Stomach (tissue), 9 donors: ENCODE data around the gene OPN1SW. TPM values are rescaled to one million over a fixed set of nuclear protein-coding genes. Genes with fewer than 3 reads are reported as not detected.

Experiments
- DNase-seq, 2 donors: peaks; one replicate each; pipeline versions ENCODE4 v3.0.0 to v3.0.0-alpha.2; 2013 to 2019
- H3K27ac ChIP-seq, 5 donors: fragments of 200-600 bp in 4 of 5; sonication (generic) in 4 of 5; one replicate each; pipeline ENCODE4 v1.5.1; 2013 to 2019; ENCODE audit warnings: mild to moderate bottlenecking in 1 of 5, moderate library complexity in 1 of 5
- H3K27me3 ChIP-seq, 3 donors: fragments of 200-600 bp; sonication (generic); one replicate each; pipeline ENCODE4 v1.5.1; 2017 to 2019; ENCODE audit warnings: mixed run types in 1 of 3
- H3K36me3 ChIP-seq, 4 donors: fragments of 200-600 bp; sonication (generic); 1 replicate in 3 of 4; 2 replicates in 1 of 4; pipeline ENCODE4 v1.5.1; 2016 to 2019
- H3K4me1 ChIP-seq, 4 donors: fragments of 200-600 bp; sonication (generic); one replicate each; pipeline ENCODE4 v1.5.1; 2016 to 2019
- H3K4me3 ChIP-seq, 4 donors: fragments of 200-600 bp; sonication (generic) in 3 of 4; one replicate each; pipeline ENCODE4 v1.5.1; 2016 to 2019; ENCODE audit warnings: mild to moderate bottlenecking in 1 of 4
- H3K9me3 ChIP-seq, 4 donors: fragments of 200-600 bp; sonication (generic); one replicate each; pipeline ENCODE4 v1.5.1; 2016 to 2019
- EP300 ChIP-seq: sonication (generic); formaldehyde crosslinking; IDR thresholded peaks from one replicate; pipeline ENCODE4 v1.6.1; 2017; ENCODE audit warnings: antibody characterized with exemption
- POLR2A ChIP-seq, 4 donors: fragments of 450-650 bp; IDR thresholded peaks; one replicate each; pipeline ENCODE4 v1.6.1; 2016; ENCODE audit warnings: antibody characterized with exemption in 4 of 4, control low read depth in 2 of 4, mild to moderate bottlenecking in 1 of 4, moderate library complexity in 1 of 4
- POLR2AphosphoS5 ChIP-seq, 3 donors: sonication (generic); formaldehyde crosslinking; IDR thresholded peaks; one replicate each; pipeline ENCODE4 v1.6.1; 2016; ENCODE audit warnings: antibody characterized with exemption in 3 of 3
- WGBS, 5 donors: extraction: QIAGEN DNeasy Blood & Tissue Kit in 3 of 5; methylation state at CpG; one replicate each; pipeline versions ENCODE4 v1.1.5 to v1.1.7; 2013 to 2018; 5-methylcytosine and 5-hydroxymethylcytosine counted together
- intact Hi-C: fragments of 100-400 bp; cut with DNase I; formaldehyde crosslinking; loops from one replicate; pipeline ENCODE4 v1.15.1; 2023; ENCODE audit warnings: low total_unique reads
- polyA plus RNA-seq, 3 donors: library from polyadenylated mRNA; stranded (reverse); fragments of 200-250 nt; gene quantifications; one replicate each; pipeline ENCODE4 v1.2.3, GENCODE V29; 2013
- total RNA-seq, 5 donors: library from RNA; depleted of rRNA; stranded (reverse); fragments of >200 nt; gene quantifications; one replicate each; pipeline versions ENCODE4 v1.1.0 to v1.2.3, GENCODE V29; 2014 to 2016
- TF ChIP-seq, protein P1 (sequence below), 7 experiments: fragments of 450-650 bp in 4 of 7; fragments of 200-600 bp in 3 of 7; sonication (generic) in 3 of 7; IDR thresholded peaks; one replicate each; pipeline ENCODE4 v1.5.1; 2016 to 2019; ENCODE audit warnings: antibody characterized with exemption in 7 of 7, control low read depth in 2 of 7, mild to moderate bottlenecking in 1 of 7
- donor health status: healthy with polysubstance abuse.
- donor health status: Bipolar disorder and iron deficiency.
- donor health status: healthy.

OPN1SW gene
- total and polyA plus RNA-seq, 8 donors: not detected

DNA sequence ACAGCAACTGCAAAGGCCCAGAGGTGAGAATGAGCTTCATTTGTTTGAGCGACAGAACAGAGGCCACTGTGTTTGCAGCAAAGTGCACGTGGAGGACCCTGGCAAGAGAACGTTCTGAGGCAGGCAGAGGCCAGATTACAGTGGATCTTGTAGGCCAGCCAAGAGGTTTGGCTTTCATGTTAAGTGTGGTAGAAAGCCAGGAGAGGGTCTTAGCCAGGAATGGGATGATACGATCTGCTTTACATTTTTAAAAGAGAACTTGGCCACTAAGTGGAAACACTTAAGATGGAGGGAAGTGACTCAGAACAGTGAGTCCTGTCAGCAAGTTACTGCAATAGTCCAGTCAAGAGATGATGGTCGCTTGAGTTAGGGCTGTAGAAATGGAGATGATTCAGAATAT is 20.7 kb upstream of the OPN1SW start:
- H3K4me3 ChIP-seq: no peak overlapping the region
- intact Hi-C loops: no loop called here
- H3K9me3 ChIP-seq: no peaks in the 10 kb centered on the region
- peaks cover 0 to 8% (median 2%) of the 10 kb centered on the region in 4 donors for H3K36me3 ChIP-seq
- TF ChIP-seq POLR2A (IDR thresholded peaks at IDR 0.05) (no peak), POLR2AphosphoS5 (IDR thresholded peaks at IDR 0.05) (no peak), EP300 (no peak)
- TF ChIP-seq, protein P1, sequence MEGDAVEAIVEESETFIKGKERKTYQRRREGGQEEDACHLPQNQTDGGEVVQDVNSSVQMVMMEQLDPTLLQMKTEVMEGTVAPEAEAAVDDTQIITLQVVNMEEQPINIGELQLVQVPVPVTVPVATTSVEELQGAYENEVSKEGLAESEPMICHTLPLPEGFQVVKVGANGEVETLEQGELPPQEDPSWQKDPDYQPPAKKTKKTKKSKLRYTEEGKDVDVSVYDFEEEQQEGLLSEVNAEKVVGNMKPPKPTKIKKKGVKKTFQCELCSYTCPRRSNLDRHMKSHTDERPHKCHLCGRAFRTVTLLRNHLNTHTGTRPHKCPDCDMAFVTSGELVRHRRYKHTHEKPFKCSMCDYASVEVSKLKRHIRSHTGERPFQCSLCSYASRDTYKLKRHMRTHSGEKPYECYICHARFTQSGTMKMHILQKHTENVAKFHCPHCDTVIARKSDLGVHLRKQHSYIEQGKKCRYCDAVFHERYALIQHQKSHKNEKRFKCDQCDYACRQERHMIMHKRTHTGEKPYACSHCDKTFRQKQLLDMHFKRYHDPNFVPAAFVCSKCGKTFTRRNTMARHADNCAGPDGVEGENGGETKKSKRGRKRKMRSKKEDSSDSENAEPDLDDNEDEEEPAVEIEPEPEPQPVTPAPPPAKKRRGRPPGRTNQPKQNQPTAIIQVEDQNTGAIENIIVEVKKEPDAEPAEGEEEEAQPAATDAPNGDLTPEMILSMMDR (IDR thresholded peaks at IDR 0.05): no peak
- H3K4me1 ChIP-seq: peaks cover 14 to 18% (median 16%) of the 10 kb centered on the region in 4 donors
- DNase-seq: peak in 1 of 2 donors; percentile 40
- WGBS, 5 donors: 67 to 87% (median 75%) methylated on average over 5 of the region's 5 CpGs
- H3K27me3 ChIP-seq: no peaks in the 10 kb centered on the region
- H3K27ac ChIP-seq: no peak overlapping the region

DNA sequence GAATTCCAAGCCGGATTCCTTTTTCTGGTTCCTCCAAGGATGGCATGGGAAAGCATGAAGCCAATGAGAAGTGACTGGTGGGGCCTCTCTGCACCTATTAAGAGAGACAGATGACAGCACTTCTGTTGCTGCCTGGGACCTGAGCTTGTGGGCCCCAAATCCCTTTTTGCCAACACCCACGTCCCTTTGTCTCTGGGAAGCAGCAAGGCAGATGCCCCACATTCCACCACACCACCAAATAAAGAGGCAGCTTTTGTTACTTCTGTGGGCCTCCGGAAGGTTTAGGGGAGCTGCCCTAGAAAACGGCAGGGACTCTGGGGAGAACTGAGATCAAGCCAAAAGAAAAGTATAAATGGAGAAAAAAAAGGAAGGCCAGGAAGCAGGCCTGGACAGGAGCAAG is 19.5 kb upstream of the OPN1SW start:
- Histone ChIP-seq H3K27ac (no peak overlapping the region), H3K4me1 (peaks cover 14 to 27% (median 20%) of the 10 kb centered on the region in 4 donors), H3K4me3 (no peak overlapping the region), H3K9me3 (no peaks in the 10 kb centered on the region), H3K36me3 (peaks cover 0 to 8% (median 0%) of the 10 kb centered on the region in 4 donors), H3K27me3 (peaks cover 0 to 12% (median 0%) of the 10 kb centered on the region in 3 donors)
- TF ChIP-seq POLR2AphosphoS5 (IDR thresholded peaks at IDR 0.05) (no peak), EP300 (no peak), POLR2A (IDR thresholded peaks at IDR 0.05) (no peak)
- TF ChIP-seq, protein P1 (IDR thresholded peaks at IDR 0.05): no peak
- WGBS, 5 donors: 89 to 95% (median 94%) methylated on average over 4 of the region's 4 CpGs
- DNase-seq: no peak
- intact Hi-C loops: no loop called here

DNA sequence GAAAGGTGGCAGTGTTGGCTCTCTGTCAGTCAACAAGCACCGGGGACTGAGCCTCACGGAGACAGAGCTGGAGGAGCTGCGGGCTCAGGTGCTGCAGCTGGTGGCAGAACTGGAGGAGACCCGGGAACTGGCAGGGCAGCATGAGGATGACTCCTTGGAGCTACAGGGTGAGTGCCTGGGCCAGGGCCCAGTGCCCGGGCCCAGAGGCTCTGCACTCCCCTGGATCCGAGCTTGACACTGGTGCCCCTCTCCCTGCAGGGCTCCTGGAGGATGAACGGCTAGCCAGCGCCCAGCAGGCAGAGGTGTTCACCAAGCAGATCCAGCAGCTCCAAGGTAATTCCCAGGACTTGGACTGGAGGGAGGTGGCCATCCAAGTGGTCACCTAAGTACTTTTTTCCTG is 18.8 kb upstream of the OPN1SW start:
- no peaks in the 10 kb centered on the region for H3K9me3 ChIP-seq
- no peak for DNase-seq
- TF ChIP-seq, protein P1 (IDR thresholded peaks at IDR 0.05): no peak
- TF ChIP-seq POLR2A (IDR thresholded peaks at IDR 0.05): no peak
- no peak for TF ChIP-seq EP300
- WGBS, 5 donors: 91 to 95% (median 92%) methylated on average over 6 to 8 of the region's 8 CpGs
- H3K36me3 ChIP-seq: peaks cover 0 to 8% (median 0%) of the 10 kb centered on the region in 4 donors
- H3K4me1 ChIP-seq: peaks cover 14 to 30% (median 22%) of the 10 kb centered on the region in 4 donors
- no peak overlapping the region for H3K4me3 ChIP-seq
- intact Hi-C loops: no loop called here
- peaks cover 0 to 12% (median 0%) of the 10 kb centered on the region in 3 donors for H3K27me3 ChIP-seq
- H3K27ac ChIP-seq: no peak overlapping the region

DNA sequence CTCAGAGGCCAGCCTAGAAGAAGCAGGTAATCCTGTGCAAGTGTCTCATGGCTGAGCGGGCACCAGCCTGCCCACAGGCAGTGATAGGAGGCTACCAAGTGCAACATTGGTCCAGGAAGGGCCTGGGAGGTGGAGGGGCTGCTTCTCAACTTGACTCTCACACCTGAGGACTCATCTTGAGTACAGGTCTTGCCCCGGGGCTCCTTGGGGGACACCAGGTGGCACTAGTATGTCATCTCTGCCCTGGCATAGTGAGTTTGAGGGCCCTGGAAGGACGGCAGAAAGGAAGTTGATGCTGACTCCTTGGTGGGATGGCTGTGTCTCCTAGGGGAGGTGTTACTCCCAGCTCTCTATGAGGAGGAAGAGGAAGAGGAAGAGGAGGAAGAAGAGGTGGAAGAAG is 18.4 kb upstream of the OPN1SW start:
- Histone ChIP-seq H3K27ac (no peak overlapping the region), H3K9me3 (no peaks in the 10 kb centered on the region), H3K4me1 (peaks cover 14 to 30% (median 22%) of the 10 kb centered on the region in 4 donors), H3K36me3 (peaks cover 0 to 8% (median 0%) of the 10 kb centered on the region in 4 donors), H3K4me3 (no peak overlapping the region), H3K27me3 (peaks cover 0 to 12% (median 0%) of the 10 kb centered on the region in 3 donors)
- 61 to 81% (median 67%) methylated on average over 3 of the region's 3 CpGs for WGBS, 5 donors
- DNase-seq: peak in 1 of 2 donors; percentile 37
- TF ChIP-seq POLR2AphosphoS5 (IDR thresholded peaks at IDR 0.05) (no peak), POLR2A (IDR thresholded peaks at IDR 0.05) (no peak), EP300 (no peak)
- TF ChIP-seq, protein P1 (IDR thresholded peaks at IDR 0.05): no peak
- intact Hi-C loops: no loop called here
